Prostate gland (tissue), 2 donors: ENCODE measurements around the gene CHTF18.

Experiments used
- CTCF ChIP-seq, 4 experiments: fragments of 200-600 bp in 2 of 4; fragments of 450-650 bp in 2 of 4; sonication (generic) in 2 of 4; IDR thresholded peaks; 1 replicate in 3 of 4; 2 replicates in 1 of 4; pipeline ENCODE4 v1.5.1; 2016 to 2019; ENCODE audit warnings: antibody characterized with exemption in 4 of 4, mild to moderate bottlenecking in 2 of 4, moderate library complexity in 2 of 4
- POLR2AphosphoS5 ChIP-seq: sonication (generic); formaldehyde crosslinking; IDR thresholded peaks from one replicate; pipeline ENCODE4 v1.6.1; 2017; ENCODE audit warnings: antibody characterized with exemption

- TF ChIP-seq CTCF (IDR thresholded peaks at IDR 0.05) = no peak
- TF ChIP-seq POLR2AphosphoS5 = no peak
Measured at GRCh38 chr16:847151-847550, 58.7 kb downstream of the CHTF18 start.
